Measurements from ENCODE around the gene SCAMP4. TPM values are rescaled to one million over a fixed set of nuclear protein-coding genes. Genes with fewer than 3 reads are reported as not detected.

The SCAMP4 gene
- total and polyA plus RNA-seq, 2 experiments from 2014 or later, result 39.4 to 106 TPM

GRCh38 chr19:1855828-1856255 lies 49.4 kb upstream of the SCAMP4 start (continued):
- TF ChIP-seq ETS1 (IDR thresholded peaks at IDR 0.05) (no peak), CTCF (conservative IDR thresholded peaks at IDR 0.05; ENCODE audit: low read depth in 2 of 2) (no peak), EZH2phosphoT487 (IDR thresholded peaks at IDR 0.05; ENCODE audit: unreplicated experiment) (no peak), CREB1 (CRISPR knock-in tag; IDR thresholded peaks at IDR 0.05; ENCODE audit: low read depth) (no peak), EZH2 (IDR thresholded peaks at IDR 0.05; ENCODE audit: low read depth, unreplicated experiment) (no peak), REST (IDR thresholded peaks at IDR 0.05; ENCODE audit: unreplicated experiment) (no peak), NANOG (IDR thresholded peaks at IDR 0.05; ENCODE audit: borderline replicate concordance) (no peak)

- peaks cover 5% of the 10 kb centered on the region for H3K27me3 ChIP-seq (ENCODE audit: insufficient read depth)
- H4K20me1 ChIP-seq (replicated peaks; ENCODE audit: insufficient read depth), result peaks cover 21% of the 10 kb centered on the region; the same call in 1 of the 2 replicates
- peaks cover 61% of the 10 kb centered on the region for H3K4me1 ChIP-seq (ENCODE audit: insufficient read depth)
- peaks cover 14% of the 10 kb centered on the region for H3F3A ChIP-seq (replicated peaks; ENCODE audit: low read depth)
- DNase-seq (ENCODE audit: low spot score), result no peak
- Mint-ChIP-seq H3K9me3 (no peaks in the 10 kb centered on the region), H3K36me3 (ENCODE audit: low read depth) (peaks cover 5% of the 10 kb centered on the region; the same call in 1 of the 3 replicates), H3K27ac (peak overlapping the region; percentile 44; the same call in 1 of the 2 replicates), H3K27me3 (ENCODE audit: insufficient read depth, low read depth, poor library complexity) (peaks cover 18% of the 10 kb centered on the region), H3K4me3 (peak overlapping the region; percentile 61), H3K4me1 (peaks cover 55% of the 10 kb centered on the region)
- H3K79me2 ChIP-seq (replicated peaks; ENCODE audit: insufficient read depth), result peaks cover 44% of the 10 kb centered on the region
- no peaks in the 10 kb centered on the region for H3K36me3 ChIP-seq (ENCODE audit: insufficient read depth)
- no peaks in the 10 kb centered on the region for H3K9me2 ChIP-seq (ENCODE audit: insufficient read depth)
- no peak overlapping the region; the same call in 1 of the 2 replicates for H3K27ac ChIP-seq (ENCODE audit: low read depth)
- ATAC-seq, result no peak
- peak overlapping the region; percentile 74 for H3K4me3 ChIP-seq
- no peak overlapping the region for H2AFZ ChIP-seq
- H3K4me2 ChIP-seq, result peak overlapping the region; percentile 98
- TF ChIP-seq ZNF114 (CRISPR knock-in tag; IDR thresholded peaks at IDR 0.05), result no peak
- TF ChIP-seq POLR2AphosphoS5 (IDR thresholded peaks at IDR 0.05; ENCODE audit: low read depth), result no peak
- TF ChIP-seq NANOG (IDR thresholded peaks at IDR 0.05; ENCODE audit: borderline replicate concordance), result no peak
- TF ChIP-seq EZH2 (IDR thresholded peaks at IDR 0.05; ENCODE audit: low read depth, unreplicated experiment), result no peak
- no peak for TF ChIP-seq JUNB (IDR thresholded peaks at IDR 0.05; ENCODE audit: unreplicated experiment)
- TF ChIP-seq STAT1 (IDR thresholded peaks at IDR 0.05; ENCODE audit: unreplicated experiment), result no peak
- no peak for TF ChIP-seq ZNF331 (CRISPR knock-in tag; IDR thresholded peaks at IDR 0.05; ENCODE audit: low read depth)
- TF ChIP-seq ETS1 (IDR thresholded peaks at IDR 0.05), result no peak
- TF ChIP-seq EZH2phosphoT487 (IDR thresholded peaks at IDR 0.05; ENCODE audit: unreplicated experiment), result no peak
- TF ChIP-seq REST (IDR thresholded peaks at IDR 0.05; ENCODE audit: unreplicated experiment), result no peak
- TF ChIP-seq CTCF (conservative IDR thresholded peaks at IDR 0.05; ENCODE audit: low read depth in 2 of 2), result no peak
- TF ChIP-seq CREB1 (CRISPR knock-in tag; IDR thresholded peaks at IDR 0.05; ENCODE audit: low read depth), result no peak
These were observed 48.9 kb upstream of the SCAMP4 start for GRCh38 chr19:1856345-1856697.

All from GM23338 (cell line).